ENCODE data around the gene HTR1D.
"Not testable (repeated sequence)": the region's sequence is repeated elsewhere in the genome, so short reads cannot be mapped to it uniquely, and the experiment has no call there.

Gene HTR1D

DNA sequence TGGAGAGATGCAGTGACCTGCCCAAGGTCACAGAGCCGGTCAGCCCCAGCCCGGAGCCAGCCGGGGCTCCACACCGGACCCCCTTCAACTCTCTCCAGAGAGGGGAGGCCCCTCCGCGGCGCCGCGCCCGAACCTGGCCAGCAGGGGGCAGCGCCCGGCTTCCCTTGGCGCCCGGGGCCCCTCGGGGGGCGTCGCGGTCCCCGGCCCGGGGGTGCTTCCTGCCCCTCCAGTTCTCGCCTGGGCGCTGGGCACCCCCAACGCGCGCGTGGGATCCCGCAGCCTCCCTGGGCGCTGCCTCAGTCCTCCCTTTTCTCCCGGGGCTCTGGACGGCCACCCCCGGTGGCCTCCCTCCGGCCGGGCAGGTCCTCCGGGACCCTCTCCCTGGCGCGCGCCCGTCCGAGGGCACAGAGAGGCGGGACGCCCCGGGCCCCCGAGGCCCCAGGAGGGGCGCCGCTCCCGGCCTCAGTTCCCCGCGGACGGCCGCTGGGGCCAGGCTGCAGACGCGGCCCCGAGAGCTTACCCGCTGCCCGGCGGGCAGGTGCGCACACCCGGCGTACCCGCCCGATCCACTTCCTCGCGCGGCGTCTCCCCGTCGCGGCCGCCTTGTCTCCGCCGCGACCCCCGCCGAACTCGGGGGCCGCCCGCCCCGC lies 406 bp downstream of the HTR1D start:
- no peak for DNase-seq (ENCODE audit: low read depth in 2 of 2, low spot score in 1 of 2)

GRCh38 chr1:23215751-23216449 lies 1.4 kb downstream of the HTR1D start:
- no peak for DNase-seq (ENCODE audit: low read depth in 2 of 2, low spot score in 1 of 2)

GRCh38 chr1:23215291-23215690 lies 2.0 kb downstream of the HTR1D start:
- DNase-seq (ENCODE audit: low read depth in 2 of 2, low spot score in 1 of 2) = no peak

GRCh38 chr1:23214640-23215039 lies 2.7 kb downstream of the HTR1D start:
- DNase-seq (ENCODE audit: low read depth in 2 of 2, low spot score in 1 of 2) = no peak

GRCh38 chr1:23211955-23212354 lies 5.3 kb downstream of the HTR1D start:
- DNase-seq (ENCODE audit: low read depth in 2 of 2, low spot score in 1 of 2) = no peak

- DNase-seq (ENCODE audit: low read depth in 2 of 2, low spot score in 1 of 2) = no peak
Measured at GRCh38 chr1:23210963-23211362, 6.3 kb downstream of the HTR1D start.

GRCh38 chr1:23210351-23210785 lies 6.9 kb downstream of the HTR1D start:
- no peak for DNase-seq (ENCODE audit: low read depth in 2 of 2, low spot score in 1 of 2)

DNA sequence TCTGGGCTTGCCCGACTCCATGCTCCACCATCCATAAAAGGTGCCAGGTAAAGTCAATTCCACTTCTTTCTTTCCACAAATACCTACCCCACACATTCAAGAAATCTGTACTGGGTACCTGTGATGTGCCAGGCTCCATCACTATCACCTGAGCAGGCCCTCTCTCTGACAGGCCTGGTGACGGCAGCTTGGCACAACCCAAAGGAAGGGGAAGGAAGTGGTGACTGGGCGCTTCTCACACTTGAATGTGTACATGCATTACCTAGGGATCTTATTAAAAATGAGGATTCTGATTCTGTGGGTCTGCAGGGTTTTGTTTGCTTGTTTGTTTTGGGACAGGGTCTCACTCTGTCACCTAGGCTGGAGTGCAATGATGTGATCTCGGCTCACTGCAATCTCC lies 7.5 kb downstream of the HTR1D start:
- no peak for DNase-seq (ENCODE audit: low read depth in 2 of 2, low spot score in 1 of 2)

- no peak for DNase-seq (ENCODE audit: low read depth in 2 of 2, low spot score in 1 of 2)
Measured at GRCh38 chr1:23208527-23208926, 8.8 kb downstream of the HTR1D start.

DNA sequence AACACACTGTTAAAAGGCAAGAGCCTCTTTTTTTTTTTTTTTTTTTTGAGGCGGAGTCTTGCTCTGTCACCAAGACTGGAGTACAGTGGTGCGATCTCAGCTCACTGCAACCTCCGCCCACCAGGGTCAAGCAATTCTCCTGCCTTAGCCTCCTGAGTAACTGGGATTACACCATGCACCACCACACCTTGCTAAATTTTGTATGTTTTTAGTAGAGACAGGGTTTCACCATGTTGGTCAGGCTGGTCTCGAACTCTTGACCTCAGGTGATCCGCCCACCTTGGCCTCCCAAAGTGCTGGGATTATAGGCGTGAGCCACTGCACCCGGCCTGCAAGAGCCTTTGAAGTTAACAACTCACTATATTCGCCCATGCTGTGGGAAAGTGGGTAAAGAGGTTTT lies 9.6 kb downstream of the HTR1D start:
- not testable (repeated sequence) for DNase-seq (ENCODE audit: low read depth in 2 of 2, low spot score in 1 of 2)

- DNase-seq (ENCODE audit: low read depth in 2 of 2, low spot score in 1 of 2) = no peak
Measured at GRCh38 chr1:23202263-23202749, 15.0 kb downstream of the HTR1D start.

DNA sequence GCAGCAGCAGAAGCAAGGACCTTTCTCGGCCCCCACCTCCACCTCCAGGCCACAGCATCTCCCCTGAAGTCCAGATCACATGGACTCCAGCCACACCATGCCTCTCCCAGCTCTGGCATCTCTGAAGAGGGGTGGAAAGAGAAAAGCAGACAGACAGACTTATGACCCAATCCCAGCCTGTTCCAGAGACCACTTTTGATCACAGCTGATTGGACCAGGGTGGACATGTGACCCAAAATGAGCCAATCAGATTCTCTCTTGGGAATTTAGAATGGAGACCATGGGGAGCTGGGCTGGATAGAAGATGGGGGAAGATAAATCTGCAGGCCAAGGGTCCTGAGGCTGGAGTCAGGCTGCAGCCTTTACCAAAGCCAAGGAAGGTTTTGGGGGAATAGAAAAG lies 16.4 kb downstream of the HTR1D start:
- DNase-seq (ENCODE audit: low read depth in 2 of 2, low spot score in 1 of 2) = no peak

DNA sequence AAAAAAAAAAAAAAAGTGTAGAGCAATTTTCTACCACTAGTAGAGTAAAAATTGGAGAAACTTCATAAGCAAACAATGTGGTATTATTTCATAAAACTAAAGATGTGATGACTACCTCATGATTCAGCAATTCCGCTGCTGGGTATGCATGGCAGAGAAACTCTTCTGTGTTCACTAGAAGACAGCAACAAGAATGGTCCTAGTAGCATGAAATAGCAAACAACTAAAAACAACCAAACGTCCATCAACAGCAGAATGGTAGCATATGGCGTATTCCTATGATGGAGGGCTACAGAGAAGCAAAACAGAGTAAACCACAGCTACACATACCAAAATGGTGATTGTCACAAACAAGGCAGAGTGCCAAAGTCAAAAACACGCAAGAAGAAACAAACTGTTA lies 18.9 kb downstream of the HTR1D start:
- DNase-seq (ENCODE audit: low read depth in 2 of 2, low spot score in 1 of 2) = no peak

- DNase-seq (ENCODE audit: low read depth in 2 of 2, low spot score in 1 of 2) = no peak
Measured at GRCh38 chr1:23196627-23197328, 20.5 kb downstream of the HTR1D start.

- DNase-seq (ENCODE audit: low read depth in 2 of 2, low spot score in 1 of 2) = no peak
Measured at GRCh38 chr1:23194119-23194984, 22.9 kb downstream of the HTR1D start.

DNA sequence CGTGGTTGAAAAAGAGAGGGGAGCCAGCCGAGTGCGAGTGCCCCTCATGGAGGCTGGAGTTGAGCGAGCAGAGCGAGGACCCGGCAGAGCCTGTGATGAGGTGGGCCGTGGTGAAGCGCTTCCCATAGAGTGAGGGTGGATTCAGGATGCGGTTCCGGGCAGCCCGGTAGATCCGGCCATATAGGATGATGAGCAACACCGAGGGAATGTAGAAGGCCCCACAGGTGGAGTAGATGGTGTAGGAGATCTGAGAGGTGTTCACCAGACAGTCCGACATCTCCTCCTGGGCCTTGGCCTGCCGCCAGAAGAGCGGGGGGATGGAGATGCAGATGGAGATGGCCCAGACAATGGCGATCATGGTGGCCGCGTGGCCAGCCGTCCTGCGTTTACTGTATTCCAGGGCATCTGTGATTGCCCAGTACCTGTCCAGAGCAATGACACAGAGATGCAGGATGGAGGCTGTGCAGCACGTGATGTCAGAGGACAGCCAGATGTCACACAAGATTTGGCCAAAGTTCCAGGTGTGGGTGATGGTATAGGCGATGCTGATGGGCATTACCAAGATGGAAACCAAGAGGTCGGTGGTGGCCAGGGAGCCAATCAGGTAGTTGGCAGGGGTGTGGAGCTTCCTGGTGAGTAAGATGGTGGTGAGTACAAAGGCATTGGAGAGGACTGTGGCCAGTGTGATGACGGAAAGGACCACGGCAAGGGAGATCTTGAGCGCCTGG lies 23.7 kb downstream of the HTR1D start:
- no peak for DNase-seq (ENCODE audit: low read depth in 2 of 2, low spot score in 1 of 2)

DNA sequence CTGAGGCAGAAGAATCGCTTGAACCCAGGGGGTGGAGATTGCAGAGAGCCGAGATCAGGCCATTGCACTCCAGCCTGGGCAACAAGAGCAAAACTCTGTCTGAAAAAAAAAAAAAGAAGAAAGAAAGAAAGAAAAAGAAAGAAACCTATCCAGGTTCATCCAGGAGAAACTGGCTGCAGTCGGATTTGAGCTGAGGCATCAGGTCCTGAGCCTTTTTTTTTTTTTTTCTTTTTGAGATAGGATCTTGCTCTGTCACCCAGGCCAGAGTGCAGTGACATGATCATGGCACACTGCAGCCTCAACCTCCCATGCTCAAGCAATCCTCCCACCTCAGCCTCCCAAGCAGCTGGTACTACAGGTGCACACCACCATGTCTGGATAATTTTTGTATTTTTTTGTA lies 26.1 kb downstream of the HTR1D start:
- DNase-seq (ENCODE audit: low read depth in 2 of 2, low spot score in 1 of 2) = no peak

DNA sequence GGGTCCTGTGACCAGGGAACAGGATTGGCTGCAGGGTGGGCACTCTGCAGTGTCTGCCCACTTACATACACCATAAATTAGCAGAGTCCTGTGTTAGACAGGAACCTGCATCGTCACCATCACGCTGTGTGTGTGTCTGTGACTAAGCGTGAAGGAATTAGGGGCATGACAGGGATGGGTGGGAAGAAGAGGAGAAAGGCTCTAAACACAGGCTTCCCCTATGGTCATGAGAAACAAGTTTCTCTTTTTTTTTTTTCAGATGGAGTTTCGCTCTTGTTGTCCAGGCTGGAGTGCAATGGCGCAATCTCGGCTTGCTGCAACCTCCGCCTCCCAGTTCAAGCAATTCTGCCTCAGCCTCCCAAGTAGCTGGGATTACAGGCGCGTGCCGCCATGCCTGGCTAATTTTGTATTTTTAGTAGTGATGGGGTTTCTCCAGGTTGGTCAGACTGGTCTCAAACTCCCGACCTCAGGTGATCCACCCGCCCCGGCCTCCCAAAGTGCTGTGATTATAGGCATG lies 28.3 kb downstream of the HTR1D start:
- not testable (repeated sequence) for DNase-seq (ENCODE audit: low read depth in 2 of 2, low spot score in 1 of 2)

DNA sequence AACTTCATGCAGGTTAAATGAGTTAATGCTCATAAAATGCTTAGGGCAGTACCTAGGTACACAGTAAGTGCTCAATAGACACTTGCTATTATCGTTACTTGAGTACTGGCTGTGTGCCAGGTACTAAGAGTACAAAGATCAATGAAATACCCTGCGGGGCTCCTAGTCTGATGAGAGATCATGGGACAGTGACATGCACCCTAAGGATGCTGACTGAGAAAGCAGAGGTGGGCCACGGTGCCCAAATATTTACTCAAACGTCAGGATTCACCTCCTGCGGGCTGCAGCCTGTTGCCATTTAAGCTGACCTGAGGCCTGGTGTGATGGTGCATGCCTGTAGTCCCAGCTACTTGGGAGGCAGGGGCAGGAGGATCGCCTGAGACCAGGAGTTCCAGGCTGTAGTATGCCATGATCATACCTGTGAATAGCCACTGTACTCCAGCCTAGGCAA lies 28.8 kb downstream of the HTR1D start:
- no peak for DNase-seq (ENCODE audit: low read depth in 2 of 2, low spot score in 1 of 2)

DNA sequence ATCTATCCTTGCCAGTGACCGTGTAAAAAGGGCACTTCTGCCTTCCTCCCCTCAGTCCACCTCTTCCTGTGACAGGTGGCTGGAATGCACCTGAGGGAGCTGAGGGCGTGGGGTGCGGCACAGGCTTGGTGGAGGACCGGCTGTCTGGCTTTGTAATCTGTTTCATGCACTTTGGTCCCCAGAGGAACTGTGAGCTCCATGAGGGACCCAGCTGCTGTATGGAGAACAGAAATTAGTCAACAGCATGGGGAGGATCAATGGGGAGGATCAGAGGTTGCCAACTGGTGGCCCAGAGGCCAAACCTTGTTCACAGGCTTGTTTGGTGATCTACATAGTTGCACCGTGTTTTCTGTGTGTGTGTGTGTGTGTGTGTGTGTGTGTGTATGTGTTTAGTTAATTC lies 29.7 kb downstream of the HTR1D start:
- DNase-seq (ENCODE audit: low read depth in 2 of 2, low spot score in 1 of 2) = no peak
